Activated CD4-positive, alpha-beta T cell treated with anti-CD3 and anti-CD28 coated beads for 4 hours (primary cell): ENCODE results near the gene USP46.

Experiments used
- DNase-seq, 2 donors: peaks; one replicate each; pipeline ENCODE4 v3.0.0-alpha.2; 2020

USP46 gene

GRCh38 chr4:52655506-52655905, 3.6 kb downstream of the USP46 start:
- DNase-seq, result no peak

DNA sequence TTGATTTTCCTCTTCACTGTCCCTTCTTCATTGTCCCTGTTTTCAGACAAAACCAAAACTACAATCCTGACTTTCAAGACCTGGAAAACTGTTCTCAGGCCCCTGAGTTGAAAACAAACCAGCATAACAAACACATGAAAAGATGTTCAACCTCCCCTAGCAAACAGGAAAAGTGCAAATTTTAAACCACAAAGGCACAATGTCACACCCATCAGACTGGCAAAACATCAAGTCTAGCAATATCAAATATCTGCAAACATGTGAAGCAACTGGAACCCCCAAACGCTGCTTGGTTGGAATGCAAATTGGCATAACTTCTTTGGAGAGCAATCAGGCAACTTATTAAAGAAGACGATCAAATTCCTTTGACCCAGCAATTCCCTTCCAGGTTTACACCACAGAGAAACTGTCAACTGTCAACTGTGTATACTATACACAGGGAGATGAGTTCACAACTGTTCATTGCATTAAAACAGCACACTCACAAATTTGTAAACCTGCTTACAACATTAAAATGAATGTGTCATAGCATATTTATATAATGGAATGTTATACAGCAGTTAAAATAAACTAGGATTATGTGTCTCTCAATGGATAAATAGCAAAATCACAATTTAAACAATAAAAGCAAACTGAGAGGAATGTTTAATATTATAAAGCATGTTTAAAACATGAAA, 7.0 kb downstream of the USP46 start:
- no peak for DNase-seq

GRCh38 chr4:52648836-52649235, 10.3 kb downstream of the USP46 start:
- no peak for DNase-seq

GRCh38 chr4:52646741-52647140, 12.4 kb downstream of the USP46 start:
- no peak for DNase-seq

- no peak for DNase-seq
These were observed 13.0 kb downstream of the USP46 start for GRCh38 chr4:52646096-52646495.

- DNase-seq, result no peak
These were observed 13.8 kb downstream of the USP46 start for GRCh38 chr4:52645300-52645699.

DNA sequence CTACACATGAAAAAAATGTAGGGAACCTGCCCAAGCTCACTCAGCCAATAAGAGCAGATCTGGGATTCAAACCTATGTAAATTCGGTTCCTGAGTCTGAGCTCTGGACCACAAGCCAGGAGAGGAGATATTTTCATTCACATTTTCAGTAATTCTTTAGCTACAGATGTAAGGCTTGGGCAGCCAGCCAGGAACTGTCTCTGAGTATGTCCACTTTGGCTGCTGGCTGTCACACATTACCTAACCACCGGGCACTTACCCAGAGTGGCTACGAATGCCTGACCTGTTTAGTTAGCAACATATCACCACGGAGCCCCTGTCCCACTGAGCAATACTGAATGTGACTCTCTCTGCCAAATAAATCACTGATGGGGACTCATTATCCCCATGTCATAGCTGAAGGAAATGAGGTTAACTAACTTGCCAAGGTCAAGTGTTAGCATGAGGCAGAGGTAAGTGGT, 15.3 kb downstream of the USP46 start:
- DNase-seq, result no peak

GRCh38 chr4:52643190-52643589, 15.9 kb downstream of the USP46 start:
- no peak for DNase-seq

GRCh38 chr4:52641854-52642563, 17.1 kb downstream of the USP46 start:
- no peak for DNase-seq

DNA sequence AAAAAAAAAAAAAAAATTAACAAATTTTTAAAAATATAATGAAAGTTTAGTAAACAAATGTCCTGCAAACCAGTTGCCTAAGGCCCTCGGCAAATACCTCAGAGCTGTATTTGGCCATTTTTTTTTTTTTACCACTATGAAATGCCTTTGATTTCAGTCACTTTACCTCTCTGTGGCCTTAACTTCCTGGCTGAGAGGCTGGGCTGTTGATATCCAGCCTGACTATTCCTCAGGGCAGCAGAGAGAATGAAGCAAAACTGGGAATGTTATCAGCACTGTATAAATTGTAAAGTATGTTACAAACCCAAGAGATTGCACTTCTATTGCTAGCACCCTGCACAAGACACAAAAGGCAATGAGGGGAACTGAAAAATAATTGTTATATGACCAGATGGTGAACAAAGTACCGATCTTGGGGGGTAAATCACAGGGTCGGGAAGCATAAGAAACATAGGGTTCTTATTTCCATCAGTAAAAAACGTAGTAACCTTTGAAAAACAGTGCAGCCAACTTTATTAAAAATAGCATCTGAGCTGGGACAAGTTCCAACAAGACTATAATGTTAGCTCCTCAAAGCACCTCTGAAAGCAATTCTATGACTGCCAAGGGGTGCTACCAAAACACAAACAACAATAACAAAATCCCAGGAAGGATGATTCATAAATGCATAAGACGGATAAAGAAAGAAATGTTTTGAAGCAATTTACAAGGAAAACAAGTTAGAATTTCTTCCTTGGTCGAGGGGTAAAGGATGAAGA, 18.1 kb downstream of the USP46 start:
- DNase-seq, result no peak

DNA sequence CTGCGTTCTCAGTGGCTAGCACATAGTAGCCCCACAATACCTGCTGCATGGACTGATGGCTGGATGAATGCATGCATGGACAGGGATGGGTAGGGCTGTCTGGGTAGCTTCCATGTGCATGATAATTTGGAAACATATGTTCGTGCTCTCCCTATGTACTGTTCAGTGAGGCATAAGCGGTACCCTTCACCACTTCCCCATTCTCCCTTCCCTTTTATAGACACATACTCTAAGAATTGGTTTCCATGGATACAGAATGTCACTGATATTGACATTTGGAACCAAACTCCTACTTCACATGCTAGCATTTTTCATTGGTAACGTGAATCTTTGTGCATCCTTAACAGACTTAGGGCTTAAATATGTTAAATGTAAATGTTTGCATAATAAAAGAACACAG, 20.4 kb downstream of the USP46 start:
- no peak for DNase-seq

GRCh38 chr4:52637116-52637515, 22.0 kb downstream of the USP46 start:
- DNase-seq, result no peak

DNA sequence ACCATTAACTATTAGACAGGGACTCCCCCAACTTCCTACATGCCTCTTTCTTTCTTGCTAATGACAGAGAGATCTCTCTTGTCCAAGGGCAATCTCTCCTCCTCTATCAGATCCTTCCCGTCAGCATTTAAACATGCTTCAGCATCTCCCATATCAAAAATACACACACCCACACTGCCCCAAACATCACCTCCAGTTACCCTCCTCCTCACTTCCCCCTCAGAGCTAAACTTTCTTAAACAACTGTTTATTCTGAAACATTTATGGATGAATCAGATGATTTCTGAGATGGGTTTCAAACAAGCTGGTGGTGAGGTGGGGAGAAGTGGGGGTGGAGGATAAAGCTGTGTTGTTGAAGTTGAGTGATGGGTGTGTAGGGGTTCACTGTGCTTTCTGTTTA, 23.5 kb downstream of the USP46 start:
- no peak for DNase-seq

- DNase-seq, result no peak
These were observed 24.0 kb downstream of the USP46 start for GRCh38 chr4:52635130-52635529.

- no peak for DNase-seq
These were observed 25.3 kb downstream of the USP46 start for GRCh38 chr4:52633846-52634245.

- DNase-seq, result no peak
These were observed 30.1 kb downstream of the USP46 start for GRCh38 chr4:52628974-52629373.

- no peak for DNase-seq
These were observed 30.6 kb downstream of the USP46 start for GRCh38 chr4:52628543-52628942.

GRCh38 chr4:52627876-52628275, 31.2 kb downstream of the USP46 start:
- no peak for DNase-seq

- DNase-seq, result no peak
These were observed 33.9 kb downstream of the USP46 start for GRCh38 chr4:52625216-52625615.

DNA sequence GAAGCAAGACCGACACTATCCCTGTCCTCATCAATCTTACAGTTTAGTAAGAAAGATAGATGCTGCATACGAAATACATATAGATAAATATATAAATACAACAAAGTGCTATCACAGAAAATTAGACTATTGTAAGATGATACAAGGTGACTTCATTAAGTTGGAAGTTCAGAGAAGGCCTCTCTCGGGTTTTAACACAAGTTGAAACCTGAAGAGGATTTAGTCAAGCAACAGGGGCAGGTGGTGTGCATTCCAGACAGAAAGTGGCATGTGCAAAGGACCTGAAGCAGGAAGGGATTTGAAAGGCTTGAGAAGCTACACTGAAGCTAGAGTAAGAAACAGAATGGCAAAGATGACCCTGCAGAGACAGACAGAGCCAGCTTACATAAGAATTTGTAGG, 36.5 kb downstream of the USP46 start:
- DNase-seq, result no peak

DNA sequence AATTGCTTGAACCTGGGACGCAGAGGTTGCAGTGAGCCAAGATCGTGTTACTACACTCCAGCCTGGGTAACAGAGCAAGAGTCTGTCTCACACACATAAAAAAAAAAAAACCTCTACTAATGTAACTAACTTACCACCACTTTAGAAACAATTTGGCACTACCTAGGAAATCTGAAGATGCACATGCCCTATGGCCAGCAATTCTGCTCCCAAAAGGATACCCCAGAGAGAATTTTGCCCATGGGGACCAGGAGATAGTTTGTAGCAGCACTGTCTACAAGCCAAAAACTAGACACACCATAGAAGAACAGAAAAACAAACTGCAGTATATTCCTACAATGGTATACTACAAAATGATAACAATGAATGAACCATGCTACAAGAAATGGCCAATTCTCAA, 37.5 kb downstream of the USP46 start:
- DNase-seq, result no peak

DNA sequence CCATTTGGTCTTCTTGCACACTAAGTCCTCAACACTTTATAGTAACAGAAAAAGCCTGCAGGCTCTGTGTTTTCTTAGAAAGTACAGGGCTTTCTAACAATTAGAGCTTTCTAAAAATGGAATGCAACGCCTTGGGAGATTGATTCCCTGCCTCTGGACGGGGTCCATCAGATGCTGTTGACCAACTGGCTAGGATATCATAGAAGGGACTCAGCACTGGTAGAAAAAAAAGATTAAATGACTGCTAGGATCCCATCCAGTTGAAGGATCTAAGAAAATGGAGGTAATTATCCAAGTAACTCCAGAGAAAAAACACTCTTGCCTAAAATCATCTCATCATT, 39.5 kb downstream of the USP46 start:
- no peak for DNase-seq

- DNase-seq, result no peak
These were observed 40.1 kb downstream of the USP46 start for GRCh38 chr4:52618795-52619590.
